ENCODE data around the gene INTS15.

INTS15 gene

GRCh38 chr7:6589829-6590644 is at the start of gene INTS15:
TSS of gene INTS15 (plus strand) at chr7:6590021. CDS start at chr7:6590284, 263 bp downstream.
- peak; percentile 55 to 57 for DNase-seq (ENCODE audit: low read depth in 2 of 2)

GRCh38 chr7:6542368-6542767 is 47.5 kb upstream of the INTS15 start:
- no peak for DNase-seq (ENCODE audit: low read depth in 2 of 2)

- DNase-seq (ENCODE audit: low read depth in 2 of 2), result no peak
Measured at GRCh38 chr7:6545398-6546126, 44.3 kb upstream of the INTS15 start.

- no peak for DNase-seq (ENCODE audit: low read depth in 2 of 2)
Measured at GRCh38 chr7:6546498-6547251, 43.1 kb upstream of the INTS15 start.

- no peak for DNase-seq (ENCODE audit: low read depth in 2 of 2)
Measured at GRCh38 chr7:6547400-6547799, 42.4 kb upstream of the INTS15 start.

- no peak for DNase-seq (ENCODE audit: low read depth in 2 of 2)
Measured at GRCh38 chr7:6551016-6551511, 38.8 kb upstream of the INTS15 start, which contains the start of gene GRID2IP. TSS of gene GRID2IP (minus strand) at chr7:6551461. CDS start at chr7:6551436, 25 bp downstream.

GRCh38 chr7:6553448-6554044 is 36.3 kb upstream of the INTS15 start:
- no peak for DNase-seq (ENCODE audit: low read depth in 2 of 2)

- no peak for DNase-seq (ENCODE audit: low read depth in 2 of 2)
Measured at GRCh38 chr7:6554848-6555247, 35.0 kb upstream of the INTS15 start.

- DNase-seq (ENCODE audit: low read depth in 2 of 2), result no peak
Measured at GRCh38 chr7:6556196-6556595, 33.6 kb upstream of the INTS15 start.

- no peak for DNase-seq (ENCODE audit: low read depth in 2 of 2)
Measured at GRCh38 chr7:6558837-6559236, 31.0 kb upstream of the INTS15 start.

GRCh38 chr7:6559896-6560295 is 29.9 kb upstream of the INTS15 start:
- no peak for DNase-seq (ENCODE audit: low read depth in 2 of 2)

- no peak for DNase-seq (ENCODE audit: low read depth in 2 of 2)
Measured at GRCh38 chr7:6562106-6562505, 27.7 kb upstream of the INTS15 start.

GRCh38 chr7:6563936-6564770 is 25.7 kb upstream of the INTS15 start:
- no peak for DNase-seq (ENCODE audit: low read depth in 2 of 2)

GRCh38 chr7:6565655-6566054 is 24.2 kb upstream of the INTS15 start:
- DNase-seq (ENCODE audit: low read depth in 2 of 2), result no peak

- no peak for DNase-seq (ENCODE audit: low read depth in 2 of 2)
Measured at GRCh38 chr7:6567886-6568285, 21.9 kb upstream of the INTS15 start.

- no peak for DNase-seq (ENCODE audit: low read depth in 2 of 2)
Measured at GRCh38 chr7:6571160-6571779, 18.6 kb upstream of the INTS15 start.

- DNase-seq (ENCODE audit: low read depth in 2 of 2), result no peak
Measured at GRCh38 chr7:6575281-6576023, 14.4 kb upstream of the INTS15 start.

- no peak for DNase-seq (ENCODE audit: low read depth in 2 of 2)
Measured at GRCh38 chr7:6576024-6576866, 13.6 kb upstream of the INTS15 start.

Data from activated CD8-positive, alpha-beta memory T cell treated with anti-CD3 and anti-CD28 coated beads for 4 hours (primary cell).